IMR-90 (cell line): ENCODE measurements around the gene SYNPR. TPM values are rescaled to one million over a fixed set of nuclear protein-coding genes. Genes with fewer than 3 reads are reported as not detected.
A peak's percentile ranks its signal among the peaks of the same experiment; 100 is the strongest.

Source experiments
- ATAC-seq: fragments of 200-7000 bp; cut with Tn5 transposase; 2 replicates; pipeline ENCODE4 v1.9.1; 2020; ENCODE audit warnings: low read depth, mild to moderate bottlenecking, moderate library complexity
- BruUV-seq: library from RNA; stranded (reverse); fragments of 400-500 nt; replicated peaks from 2 replicates; lab custom pipeline; 2021; lab: Mats Ljungman, UMichigan
- CTCF ChIA-PET: fragments of 300-600 bp; formaldehyde crosslinking; extraction: SDS; loops from one replicate; lab custom pipeline; 2021; ENCODE audit warnings: antibody characterized with exemption; lab: Yijun Ruan, JAX
- POLR2A ChIA-PET: fragments of 300-600 bp; sonication (Branson Sonifier 250); formaldehyde crosslinking; loops from one replicate; lab custom pipeline; 2022; ENCODE audit warnings: antibody characterized with exemption; ENCODE audit not compliant: unreplicated experiment; lab: Charles Lee
- DNase-seq: peaks from one replicate; pipeline ENCODE4 v3.0.0; 2013
- H2AFZ ChIP-seq: replicated peaks from 2 replicates; pipeline ENCODE3; 2013; ENCODE audit warnings: low read length, mild to moderate bottlenecking; ENCODE audit not compliant: poor library complexity
- H2AK5ac ChIP-seq: 2 replicates; pipeline ENCODE4 v1.6.1; 2013; ENCODE audit warnings: low read depth, low read length, inconsistent platforms
- H2AK9ac ChIP-seq: replicated peaks from 2 replicates; pipeline ENCODE3; 2013; ENCODE audit warnings: mild to moderate bottlenecking, low read depth, low read length, moderate library complexity; ENCODE audit not compliant: poor library complexity
- H2BK120ac ChIP-seq: 2 replicates; pipeline ENCODE4 v1.6.1; 2013; ENCODE audit warnings: low read depth, low read length, inconsistent platforms
- H2BK15ac ChIP-seq: 3 replicates; pipeline ENCODE4 v1.6.1; 2013; ENCODE audit warnings: low read depth, low read length, inconsistent platforms
- H2BK20ac ChIP-seq: 2 replicates; pipeline ENCODE4 v1.6.1; 2013; ENCODE audit warnings: low read depth, mild to moderate bottlenecking, inconsistent platforms, low read length, moderate library complexity
- H2BK5ac ChIP-seq: 2 replicates; pipeline ENCODE4 v1.6.1; 2013; ENCODE audit warnings: mild to moderate bottlenecking, low read depth, low read length, inconsistent platforms; ENCODE audit not compliant: poor library complexity, severe bottlenecking
- H3K14ac ChIP-seq: replicated peaks from 2 replicates; pipeline ENCODE4 v1.6.1; 2013; ENCODE audit warnings: low read depth, low read length, inconsistent platforms
- H3K18ac ChIP-seq: 2 replicates; pipeline ENCODE4 v1.6.1; 2013; ENCODE audit warnings: low read depth, low read length, control low read depth
- H3K23ac ChIP-seq: 2 replicates; pipeline ENCODE4 v1.6.1; 2013; ENCODE audit warnings: low read depth, low read length, inconsistent platforms
- H3K27ac ChIP-seq: 2 replicates; pipeline ENCODE4 v1.5.1; 2013; ENCODE audit warnings: mild to moderate bottlenecking, control low read depth, low read length; ENCODE audit not compliant: insufficient read depth
- H3K27me3 ChIP-seq: 2 replicates; pipeline ENCODE4 v1.6.1; 2013; ENCODE audit warnings: low read length; ENCODE audit not compliant: control insufficient read depth, insufficient read depth
- H3K36me3 ChIP-seq: 2 replicates; pipeline ENCODE4 v1.6.1; 2013; ENCODE audit warnings: low read length, mixed read lengths; ENCODE audit not compliant: control insufficient read depth, insufficient read depth
- H3K4ac ChIP-seq: 2 replicates; pipeline ENCODE4 v1.6.1; 2013; ENCODE audit warnings: low read depth, low read length, inconsistent platforms
- H3K4me1 ChIP-seq: 2 replicates; pipeline ENCODE4 v1.6.1; 2013; ENCODE audit warnings: low read length, mixed read lengths; ENCODE audit not compliant: control insufficient read depth, insufficient read depth
- H3K4me2 ChIP-seq: 2 replicates; pipeline ENCODE4 v1.6.1; 2013; ENCODE audit warnings: low read depth, mild to moderate bottlenecking, control low read depth, low read length, moderate library complexity
- H3K4me3 ChIP-seq: 2 replicates; pipeline ENCODE4 v1.5.1; 2013; ENCODE audit warnings: low read depth, mild to moderate bottlenecking, control low read depth, low read length, moderate library complexity; ENCODE audit not compliant: insufficient read depth
- H3K56ac ChIP-seq: 2 replicates; pipeline ENCODE4 v1.6.1; 2013; ENCODE audit warnings: low read length, inconsistent platforms; ENCODE audit not compliant: insufficient read depth; ENCODE audit errors: extremely low read depth
- H3K79me1 ChIP-seq, 2 experiments: 2 replicates each; pipeline ENCODE4 v1.6.1; 2013; ENCODE audit warnings: low read length in 2 of 2, inconsistent platforms in 1 of 2, low read depth in 1 of 2
- H3K9ac ChIP-seq: 2 replicates; pipeline ENCODE4 v1.6.1; 2013; ENCODE audit warnings: low read depth, low read length, control low read depth
- H3K9me1 ChIP-seq: 2 replicates; pipeline ENCODE4 v1.6.1; 2013; ENCODE audit warnings: low read length, inconsistent platforms; ENCODE audit not compliant: insufficient read depth
- H3K9me3 ChIP-seq: 2 replicates; pipeline ENCODE4 v1.6.1; 2013; ENCODE audit warnings: low read length; ENCODE audit not compliant: control insufficient read depth, insufficient read depth
- H4K20me1 ChIP-seq: 2 replicates; pipeline ENCODE4 v1.6.1; 2013; ENCODE audit warnings: low read length, inconsistent platforms; ENCODE audit not compliant: insufficient read depth
- H4K5ac ChIP-seq: 2 replicates; pipeline ENCODE4 v1.6.1; 2013; ENCODE audit warnings: mild to moderate bottlenecking, low read depth, low read length, control low read depth
- H4K8ac ChIP-seq, 2 experiments: 2 replicates each; pipeline ENCODE4 v1.6.1; 2013; ENCODE audit warnings: low read depth in 2 of 2, low read length in 2 of 2, control low read depth in 1 of 2, inconsistent platforms in 1 of 2
- H4K91ac ChIP-seq: 2 replicates; pipeline ENCODE4 v1.6.1; 2013; ENCODE audit warnings: low read depth, low read length, inconsistent platforms; ENCODE audit not compliant: insufficient read depth
- CEBPB ChIP-seq: IDR thresholded peaks from 2 replicates; pipeline ENCODE4 v1.6.1; 2012; ENCODE audit warnings: low read depth, low read length, improper control_type of control experiment
- CHD1 ChIP-seq: IDR thresholded peaks from 2 replicates; pipeline ENCODE4 v1.6.1; 2012; ENCODE audit warnings: low read depth, low read length, improper control_type of control experiment
- MAFK ChIP-seq: IDR thresholded peaks from 2 replicates; pipeline ENCODE4 v1.6.1; 2012; ENCODE audit warnings: low read depth, low read length, improper control_type of control experiment
- WGBS, 2 experiments: methylation state at CpG; one replicate each; pipeline versions ENCODE4 v1.1.5 to v1.1.7; 2013; ENCODE audit warnings: missing lambda C conversion rate in 2 of 2; ENCODE audit not compliant: insufficient read length in 1 of 2; ENCODE audit errors: extremely low coverage in 2 of 2; 5-methylcytosine and 5-hydroxymethylcytosine counted together
- dilution Hi-C: fragments of 300-500 bp; cut with HindIII; formaldehyde crosslinking; loops from one replicate; pipeline ENCODE4 v1.14.3; 2018; ENCODE audit warnings: low sequenced_read_pairs; ENCODE audit not compliant: unreplicated experiment
- in situ Hi-C: fragments of 300-500 bp; cut with MboI; formaldehyde crosslinking; loops from 3 replicates; pipeline ENCODE4 v1.14.3; 2019; ENCODE audit warnings: low sequenced_read_pairs, inconsistent platforms, mixed read lengths
- intact Hi-C: fragments of 100-400 bp; cut with micrococcal nuclease; formaldehyde crosslinking; loops from 2 replicates; pipeline ENCODE4 v1.10.0; 2022
- polyA plus RNA-seq, 3 experiments: library from polyadenylated mRNA; depleted of rRNA; stranded (reverse); fragments of >200 nt; gene quantifications; 2 replicates each; pipeline ENCODE4 v1.2.3, GENCODE V29; 2012; ENCODE audit warnings: low replicate concordance in 1 of 3
- total RNA-seq: library from RNA; depleted of rRNA; stranded (reverse); fragments of >200 nt; gene quantifications from 2 replicates; pipeline ENCODE4 v1.2.3, GENCODE V29; 2012

SYNPR gene
- total and polyA plus RNA-seq, 2 of the 4 experiments (the other 2 are of a cell fraction): not detected

DNA sequence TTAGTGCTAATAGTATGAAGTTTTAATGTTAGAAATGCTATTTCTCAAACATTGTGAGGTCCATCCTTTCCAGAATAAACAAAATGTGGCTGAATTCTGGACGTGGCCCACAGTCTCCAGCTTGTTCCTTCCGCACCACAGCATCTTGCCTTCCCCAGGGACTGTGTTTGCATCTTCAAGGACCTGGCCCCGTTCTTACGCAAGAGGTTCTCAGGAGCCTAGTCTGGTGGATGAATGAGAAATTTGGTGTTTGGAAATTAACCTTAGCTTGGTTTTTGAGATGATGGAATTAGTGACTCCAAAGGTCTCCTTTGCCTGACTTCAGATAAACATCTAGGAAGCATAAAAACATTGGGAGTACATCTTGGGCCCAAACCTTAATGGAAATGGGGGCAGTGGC lies 18.1 kb downstream of the SYNPR start:
- intact Hi-C loops (no loop called here), in situ Hi-C loops (no loop called here), dilution Hi-C loops (no loop called here)
- Histone ChIP-seq H3K9ac (no peak overlapping the region), H3K27me3 (no peaks in the 10 kb centered on the region), H3K56ac (no peak overlapping the region), H3K36me3 (no peaks in the 10 kb centered on the region), H4K20me1 (no peaks in the 10 kb centered on the region), H2BK120ac (no peak overlapping the region), H2AFZ (no peak overlapping the region), H2BK20ac (no peak overlapping the region), H3K18ac (no peak overlapping the region), H4K5ac (no peak overlapping the region), H4K91ac (no peak overlapping the region), H3K23ac (no peak overlapping the region), H2AK9ac (no peak overlapping the region), H4K8ac (no peak overlapping the region), H3K4ac (no peak overlapping the region), H3K79me1 (no peaks in the 10 kb centered on the region), H3K4me3 (no peak overlapping the region), H2AK5ac (no peak overlapping the region), H3K9me1 (no peaks in the 10 kb centered on the region), H3K9me3 (no peaks in the 10 kb centered on the region), H3K4me1 (no peaks in the 10 kb centered on the region), H3K27ac (no peak overlapping the region), H3K4me2 (no peak overlapping the region), H3K14ac (no peak overlapping the region), H2BK15ac (no peak overlapping the region), H2BK5ac (no peak overlapping the region)
- TF ChIP-seq MAFK (no peak), CHD1 (no peak), CEBPB (peak; percentile 25; the same call in 1 of the 2 replicates)
- 100% methylated on average over 2 of the region's 4 CpGs; no CpG with 5 or more reads in 1 of the 2 experiments for WGBS, 2 experiments
- ATAC-seq (no peak), DNase-seq (no peak)
- BruUV-seq: no TSS peak
- CTCF ChIA-PET: no interaction called here
- POLR2A ChIA-PET: no interaction called here
